Measurements from ENCODE around the gene UNC45A.

DNA sequence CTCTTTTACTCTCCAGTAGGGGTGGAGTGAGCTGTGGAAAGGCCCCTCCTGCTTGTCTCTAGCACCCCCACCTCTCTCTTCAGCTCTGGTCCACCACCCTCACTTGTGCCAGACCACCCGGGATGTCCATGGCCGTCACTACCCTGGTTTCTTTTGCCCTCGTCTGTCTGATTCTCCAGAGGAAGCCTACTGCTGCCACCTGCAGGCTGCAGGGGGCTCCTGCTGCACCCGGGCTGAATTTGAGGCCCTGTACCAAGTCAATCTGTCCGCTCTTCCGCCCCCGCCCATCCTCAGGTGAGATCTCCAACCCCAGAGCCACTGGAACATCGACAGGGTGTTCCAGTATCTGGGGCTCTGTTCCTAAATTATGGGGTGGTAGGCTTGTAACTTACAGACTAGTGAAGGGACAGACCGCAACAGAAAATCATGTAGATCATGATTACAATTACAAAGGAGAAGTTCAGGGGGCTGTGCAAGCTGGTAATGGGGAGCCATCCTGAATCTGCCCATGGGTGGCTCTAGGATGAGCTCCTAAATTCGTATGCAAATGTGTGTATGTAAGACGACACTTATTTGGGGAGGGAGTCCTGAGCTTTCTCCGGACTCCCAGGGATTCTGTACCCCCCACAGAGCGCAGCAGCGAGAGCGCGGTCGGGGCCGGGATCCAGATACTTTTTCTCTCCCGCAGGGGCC is 683 bp upstream of the UNC45A start:
- TF ChIP-seq POLR2AphosphoS5 (IDR thresholded peaks at IDR 0.05; ENCODE audit: borderline replicate concordance, low read depth, low read length), result no peak
- no peak for TF ChIP-seq EZH2 (IDR thresholded peaks at IDR 0.05)
- no peak for TF ChIP-seq FOXP2 (optimal IDR thresholded peaks at IDR 0.05; ENCODE audit: control extremely low read depth, extremely low read length, insufficient read depth)

All from SK-N-MC (cell line).